Stimulated activated CD8-positive, alpha-beta memory T cell treated with anti-CD3 and anti-CD28 coated beads, Interleukin-7, amount 100 ng/mL, for 24 hours (primary cell): ENCODE measurements around the gene GABRR2.

Source experiments
- DNase-seq: peaks from one replicate; pipeline ENCODE4 v3.0.0-alpha.2; 2020; ENCODE audit warnings: low read depth

Gene GABRR2

DNA sequence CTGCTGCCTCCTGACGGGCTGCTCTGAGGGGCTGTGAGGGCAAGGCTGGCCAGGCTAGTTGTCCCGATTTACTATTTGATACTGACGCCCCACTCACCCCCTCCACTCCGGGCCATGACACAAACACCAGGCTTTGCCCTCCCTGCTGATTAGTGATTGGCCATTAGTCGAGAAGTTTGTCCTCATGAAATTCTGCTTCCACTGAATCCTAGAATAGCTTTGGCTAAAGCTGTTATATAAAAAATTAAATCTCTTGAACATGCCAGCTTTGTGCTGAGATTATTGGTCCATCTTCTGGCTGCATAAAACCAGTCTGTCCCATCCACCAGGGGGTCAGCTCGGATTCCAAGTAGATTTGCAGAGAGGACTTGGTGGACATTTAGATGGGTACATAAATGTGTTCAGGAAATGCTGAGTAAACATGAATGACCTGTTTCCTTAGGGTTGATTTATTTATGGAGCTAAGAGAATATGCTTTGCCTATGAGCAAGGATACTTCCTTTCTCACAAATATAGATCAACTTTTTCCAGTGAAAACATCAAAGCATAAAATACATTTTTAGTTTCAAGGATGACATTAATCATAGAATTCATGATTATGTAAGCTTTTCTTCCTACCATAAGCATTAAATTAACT lies at the start of gene GABRR2:
GABRR2 (minus strand) TSS at position 51 of the 637 bp plus-strand sequence. CDS start 134 bp downstream, outside the sequence.
- no peak for DNase-seq

GRCh38 chr6:89364586-89364985 lies 49.5 kb upstream of the GABRR2 start:
- no peak for DNase-seq

DNA sequence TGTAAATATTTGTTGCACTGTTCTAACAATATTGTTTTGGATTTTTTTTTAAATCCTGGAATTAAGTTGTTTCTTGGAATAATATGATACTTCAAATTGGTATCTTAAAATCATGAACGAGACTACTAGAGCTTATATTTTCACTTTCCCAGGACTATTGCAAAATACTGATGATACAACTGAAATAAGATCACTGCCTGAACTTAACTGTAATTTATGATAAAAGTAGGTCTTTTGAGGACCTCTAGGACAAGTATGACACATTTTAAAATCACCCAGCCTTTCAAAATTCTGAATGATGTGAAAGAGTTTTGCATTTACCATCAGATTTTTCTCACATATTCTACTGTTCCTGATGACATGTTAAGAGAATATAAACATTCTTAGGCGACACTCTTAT lies 46.1 kb upstream of the GABRR2 start:
- DNase-seq, result no peak

DNA sequence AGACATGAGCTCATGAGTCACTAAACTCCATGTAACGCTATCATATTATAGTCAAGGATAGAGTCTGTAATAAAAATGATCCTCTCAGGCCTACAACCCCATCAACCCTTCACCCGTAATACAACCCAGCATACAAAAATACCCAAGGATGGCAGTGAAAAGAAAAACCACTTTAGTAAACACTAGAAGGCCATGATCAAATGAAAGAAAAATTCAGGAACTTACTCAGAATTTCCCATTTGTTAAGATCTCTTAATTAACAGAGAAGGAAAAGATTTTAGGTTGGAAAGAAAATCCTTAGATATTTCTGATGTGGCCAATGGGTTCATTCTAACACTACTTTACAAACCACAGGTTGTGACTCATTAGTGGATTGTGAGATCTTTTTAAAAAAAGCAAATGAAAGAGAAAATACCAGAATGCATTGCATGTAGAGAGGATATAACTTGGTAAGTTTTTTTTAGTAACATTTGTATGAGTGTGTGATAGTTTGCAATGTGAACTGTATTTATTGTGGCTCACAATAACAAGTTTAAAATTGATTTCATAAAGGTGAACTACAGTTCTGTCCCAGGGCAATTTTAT lies 45.4 kb upstream of the GABRR2 start:
- no peak for DNase-seq

- DNase-seq, result no peak
These were observed 44.5 kb upstream of the GABRR2 start for GRCh38 chr6:89359561-89359960.

DNA sequence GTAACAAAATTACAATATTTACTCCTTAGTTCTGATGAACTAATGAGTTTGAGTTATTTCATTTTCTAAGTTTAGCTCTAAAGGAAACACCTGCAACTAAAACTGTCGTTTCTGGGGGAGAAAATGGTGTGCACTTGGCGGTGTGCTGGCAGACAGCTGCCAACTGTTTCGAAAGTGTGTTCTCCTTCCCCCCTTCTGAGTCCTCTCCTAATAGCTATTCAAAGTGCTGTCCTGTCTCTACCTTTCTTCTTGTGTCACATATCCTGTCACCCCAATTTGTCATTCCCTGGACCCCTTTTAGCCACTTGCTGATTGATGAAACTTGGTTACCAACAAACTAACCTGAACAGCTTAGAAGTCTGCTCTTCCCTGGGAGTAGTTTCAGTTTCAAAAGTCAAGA lies 42.3 kb upstream of the GABRR2 start:
- no peak for DNase-seq

DNA sequence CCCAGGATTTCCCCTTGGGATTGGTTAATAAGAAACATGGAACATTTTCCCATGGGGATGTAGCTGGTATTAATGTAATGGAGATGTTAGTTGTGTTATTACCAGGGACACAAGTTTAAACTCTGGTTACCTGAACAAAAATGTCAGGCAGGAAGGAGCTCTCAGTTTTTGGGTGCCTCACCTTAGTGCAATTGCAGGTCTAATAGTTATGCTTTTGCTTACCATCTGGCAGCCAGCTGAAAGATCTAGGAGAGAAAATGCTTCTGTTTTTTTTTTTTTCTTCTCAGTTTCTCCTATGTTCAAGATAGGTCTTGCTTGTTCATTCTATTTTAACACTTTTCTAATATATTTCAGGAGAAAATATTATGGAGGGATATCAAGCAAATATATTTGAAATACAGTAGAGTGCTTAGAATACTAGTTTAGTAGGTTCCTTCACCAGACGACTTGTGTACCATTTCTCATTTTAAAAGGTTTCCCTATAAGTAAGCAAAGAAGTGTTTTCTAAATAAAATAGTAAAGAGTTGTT lies 41.6 kb upstream of the GABRR2 start:
- DNase-seq, result no peak

- DNase-seq, result no peak
These were observed 40.6 kb upstream of the GABRR2 start for GRCh38 chr6:89355511-89356194.

DNA sequence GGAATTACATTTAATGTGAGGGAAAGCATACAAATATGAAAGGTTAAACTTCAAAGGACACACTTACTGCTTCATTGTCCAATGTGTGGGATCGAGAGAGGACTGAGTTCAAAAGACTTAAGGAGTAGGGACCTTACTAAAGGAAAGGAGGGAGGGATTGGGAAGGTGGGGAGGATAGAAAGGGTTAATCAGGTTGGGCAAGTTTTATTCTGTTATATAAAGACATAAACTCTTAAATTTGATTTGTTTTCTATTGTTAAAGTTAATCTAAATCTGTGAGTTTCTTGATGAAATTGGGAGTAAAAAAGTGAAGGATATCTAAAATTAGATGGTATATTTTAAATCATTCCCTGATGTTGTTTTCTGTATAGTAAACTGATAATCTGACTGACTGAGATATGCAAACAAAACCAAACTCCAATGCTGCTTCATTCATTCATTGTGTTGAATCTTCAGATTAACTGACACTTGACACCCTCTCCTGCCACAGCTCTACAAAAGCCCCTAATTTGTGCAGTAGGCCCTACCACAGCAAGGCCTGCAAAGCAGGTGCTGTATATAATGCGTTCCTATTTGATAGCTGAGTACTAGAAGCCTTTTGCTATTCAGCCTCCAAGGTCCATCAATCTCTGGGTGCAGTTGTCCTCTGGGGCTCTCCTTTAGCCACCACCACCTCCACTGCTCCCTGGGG lies 38.7 kb upstream of the GABRR2 start:
- no peak for DNase-seq

DNA sequence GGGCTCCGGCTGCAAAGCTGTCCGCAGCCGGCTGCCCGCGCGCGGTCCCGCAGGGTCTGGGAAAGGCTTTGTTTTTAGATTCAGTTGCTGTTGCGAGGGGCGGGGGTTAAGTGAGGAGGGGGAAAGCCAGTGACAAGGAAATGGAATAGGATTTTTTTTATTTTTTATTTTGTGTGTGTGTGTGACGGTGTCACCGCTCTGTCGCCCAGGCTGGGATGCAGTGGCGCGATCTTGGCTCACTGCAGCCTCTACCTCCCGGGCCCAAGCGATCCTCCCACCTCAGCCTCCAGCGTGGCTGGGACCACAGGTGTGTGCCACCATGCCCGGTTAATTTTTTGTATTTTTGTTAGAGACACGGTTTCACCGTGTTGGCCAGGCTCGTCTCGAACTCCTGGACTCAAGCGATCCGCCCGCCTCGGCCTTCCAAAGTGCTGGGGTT lies 38.0 kb upstream of the GABRR2 start:
- DNase-seq, result no peak

DNA sequence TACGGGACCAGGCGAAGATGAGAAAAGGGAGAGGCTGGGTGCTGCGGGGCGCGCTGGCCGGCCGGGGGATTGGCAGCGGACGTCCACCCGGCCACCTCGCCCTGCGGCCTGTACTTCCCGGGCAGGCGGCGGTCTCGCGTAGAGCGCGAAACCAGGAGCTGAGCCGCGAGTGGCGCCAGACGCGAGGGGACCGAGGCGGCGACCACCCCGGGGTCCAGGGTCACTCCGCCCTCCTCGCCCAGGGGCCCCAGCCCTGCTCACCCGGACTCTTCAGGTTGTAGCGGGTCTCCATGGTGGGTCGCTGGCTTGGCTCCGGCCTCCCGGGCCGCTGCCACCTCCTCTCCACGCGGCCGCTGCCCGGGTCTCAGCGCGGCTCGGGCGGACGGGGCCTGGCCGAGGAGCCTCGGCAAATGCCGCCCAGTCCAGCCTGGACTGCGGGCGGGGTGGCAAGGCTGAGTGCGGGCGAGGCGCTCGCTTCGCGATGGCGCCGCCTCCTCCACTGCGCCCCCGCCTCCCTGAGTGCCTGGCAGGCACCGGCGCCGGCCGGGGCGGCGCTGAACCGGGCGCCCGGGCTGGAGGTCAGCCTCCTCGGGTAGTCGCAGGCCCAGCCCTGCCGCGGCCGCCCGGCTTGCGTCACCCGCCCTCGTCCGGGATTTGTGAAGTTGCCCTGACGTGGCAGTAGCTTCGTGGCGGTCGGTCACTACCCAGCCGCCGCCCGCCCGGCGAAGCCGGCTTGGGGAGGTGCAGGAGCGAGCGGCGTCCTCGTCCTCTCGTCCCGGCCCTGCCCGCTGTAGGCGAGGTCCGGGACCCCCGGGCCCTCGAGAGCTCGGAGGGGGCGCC lies 37.4 kb upstream of the GABRR2 start, which contains the start of gene UBE2J1:
UBE2J1 (minus strand) TSS at position 445 of the 840 bp plus-strand sequence; CDS start at position 292, 153 bp downstream.
- DNase-seq, result peak; percentile 40

DNA sequence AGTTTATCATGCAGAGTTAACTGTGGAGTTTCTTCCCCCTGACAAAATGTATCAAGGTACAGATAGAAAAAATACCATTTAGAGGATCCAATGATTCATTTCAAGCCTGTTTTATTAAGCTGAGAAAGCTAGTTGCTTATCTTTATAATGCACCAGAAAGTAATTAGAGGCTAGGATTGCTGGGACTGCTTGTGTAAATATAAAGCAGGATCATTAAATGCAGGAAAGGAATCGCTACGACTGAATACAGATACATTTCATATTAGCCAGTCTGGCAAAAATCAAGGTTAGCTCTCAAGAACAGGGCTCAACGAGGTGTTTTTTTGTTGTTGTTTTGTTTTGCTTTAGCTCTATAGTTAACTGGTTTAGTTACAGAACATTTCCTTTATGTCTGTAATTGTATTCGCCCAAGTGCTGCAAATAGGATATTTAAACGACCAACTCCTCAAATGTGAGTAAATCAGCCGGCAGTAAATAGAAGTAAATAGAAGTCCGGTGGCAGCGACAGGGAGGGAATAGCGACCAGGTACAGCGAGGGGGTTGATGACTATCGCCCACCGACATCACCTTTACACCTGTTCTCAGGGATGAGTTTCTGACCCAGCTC lies 36.7 kb upstream of the GABRR2 start:
- DNase-seq, result no peak

- DNase-seq, result no peak
These were observed 35.3 kb upstream of the GABRR2 start for GRCh38 chr6:89350281-89350966.

- no peak for DNase-seq
These were observed 33.3 kb upstream of the GABRR2 start for GRCh38 chr6:89348372-89348771.

GRCh38 chr6:89347825-89348224 lies 32.7 kb upstream of the GABRR2 start:
- no peak for DNase-seq

DNA sequence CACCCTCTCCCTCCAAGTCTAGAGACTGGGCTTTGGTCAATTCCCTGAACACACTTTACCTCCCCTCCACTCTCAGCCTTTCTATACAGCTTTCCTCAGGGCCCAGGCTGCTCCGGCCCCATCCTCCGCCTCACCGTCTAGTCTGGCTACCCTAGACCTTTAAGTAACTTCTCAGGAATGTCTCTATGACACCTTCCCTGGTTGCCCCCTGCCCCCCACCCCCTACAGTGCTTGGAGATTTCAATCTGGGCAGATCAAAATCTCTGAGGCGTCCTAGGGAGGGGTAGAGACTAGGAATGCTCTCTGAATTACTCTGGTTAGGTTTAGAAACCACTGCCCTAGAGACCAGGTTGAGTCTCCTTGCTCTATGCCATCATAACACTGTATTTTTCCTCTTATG lies 31.3 kb upstream of the GABRR2 start:
- DNase-seq, result no peak

- no peak for DNase-seq
These were observed 24.5 kb upstream of the GABRR2 start for GRCh38 chr6:89339565-89339964.

- no peak for DNase-seq
These were observed 20.1 kb upstream of the GABRR2 start for GRCh38 chr6:89335164-89335563.

DNA sequence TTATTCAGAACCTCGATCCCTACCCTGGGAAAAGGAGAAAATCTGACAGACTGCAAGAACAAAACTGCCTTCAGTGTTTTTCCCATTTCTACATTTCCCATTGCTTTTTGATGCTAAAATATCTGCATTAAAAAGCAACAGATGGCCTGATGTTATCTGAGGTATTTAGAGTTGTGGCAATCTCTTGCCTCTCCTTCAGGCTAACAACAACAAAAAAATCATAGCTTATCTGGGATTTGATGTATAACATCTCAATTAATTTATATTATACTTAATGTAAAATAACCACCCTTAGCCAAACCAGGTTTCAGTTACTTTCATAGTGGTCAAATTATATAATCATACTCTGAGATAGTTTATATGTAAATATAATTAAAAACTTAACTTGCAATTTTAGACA lies 15.8 kb upstream of the GABRR2 start:
- DNase-seq, result no peak

DNA sequence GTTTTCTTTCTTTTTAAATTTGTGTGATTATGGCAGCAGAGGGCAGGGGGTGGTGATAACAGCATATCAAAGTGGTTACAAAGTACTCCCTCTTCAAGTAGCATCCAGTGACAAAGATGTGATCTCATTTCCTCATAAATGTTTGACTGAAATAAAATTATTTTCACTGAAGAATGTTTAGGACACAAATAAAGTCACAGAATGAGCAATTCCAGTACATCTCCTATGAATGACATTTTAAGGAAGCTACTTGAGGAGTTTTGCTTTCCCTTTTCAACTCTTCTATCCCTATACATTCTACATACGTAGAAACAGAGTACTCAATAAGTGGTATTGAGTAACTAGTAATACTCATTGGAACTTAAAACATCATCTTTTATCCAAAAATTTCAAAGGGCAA lies 13.9 kb upstream of the GABRR2 start:
- no peak for DNase-seq

- DNase-seq, result no peak
These were observed 9.2 kb upstream of the GABRR2 start for GRCh38 chr6:89324304-89324703.
